CD4-positive, CD25-positive, alpha-beta regulatory T cell (primary cell): ENCODE results near the gene STON1. TPM values are rescaled to one million over a fixed set of nuclear protein-coding genes. Genes with fewer than 3 reads are reported as not detected.
"Not testable (repeated sequence)": the region's sequence is repeated elsewhere in the genome, so short reads cannot be mapped to it uniquely, and the experiment has no call there.

Experiments
- ATAC-seq, 2 donors: fragments of 150-1000 bp; cut with Tn5 transposase; one replicate each; pipeline ENCODE4 v1.10.0; 2021; ENCODE audit warnings: low read depth in 2 of 2, moderate number of reproducible peaks in 2 of 2, moderate library complexity in 1 of 2
- DNase-seq, 3 donors: peaks; one replicate each; pipeline versions ENCODE4 v3.0.0 to v3.0.0-alpha.2; 2012 to 2022; ENCODE audit warnings: mixed read lengths in 1 of 3
- H3K27ac ChIP-seq: one replicate; pipeline ENCODE4 v1.7.0; 2013; ENCODE audit warnings: mild to moderate bottlenecking, low read length; ENCODE audit not compliant: insufficient read depth, poor library complexity, severe bottlenecking
- H3K27me3 ChIP-seq: one replicate; pipeline ENCODE4 v1.7.0; 2013; ENCODE audit warnings: low read length; ENCODE audit not compliant: control insufficient read depth, insufficient read depth
- H3K36me3 ChIP-seq: one replicate; pipeline ENCODE4 v1.7.0; 2013; ENCODE audit warnings: mild to moderate bottlenecking, low read length, moderate library complexity; ENCODE audit not compliant: control insufficient read depth, insufficient read depth
- H3K4me1 ChIP-seq: 2 replicates; pipeline ENCODE4 v1.7.0; 2013; ENCODE audit warnings: mild to moderate bottlenecking, low read length; ENCODE audit not compliant: insufficient read depth, control insufficient read depth, poor library complexity, severe bottlenecking
- H3K4me3 ChIP-seq: one replicate; pipeline ENCODE4 v1.7.0; 2013; ENCODE audit warnings: low read depth, mild to moderate bottlenecking, low read length, moderate library complexity
- H3K9me3 ChIP-seq, 2 experiments: 1 replicate in 1 of 2; 2 replicates in 1 of 2; pipeline ENCODE4 v1.7.0; 2013; ENCODE audit warnings: low read length in 2 of 2, mild to moderate bottlenecking in 1 of 2, moderate library complexity in 1 of 2; ENCODE audit not compliant: control insufficient read depth in 2 of 2
- H3K27ac Mint-ChIP-seq, 3 donors: one replicate each; pipeline ENCODE4 v1.8.0; 2020 to 2022; ENCODE audit warnings: mild to moderate bottlenecking in 3 of 3, mixed read lengths in 3 of 3, moderate library complexity in 2 of 3
- H3K27me3 Mint-ChIP-seq: one replicate; pipeline ENCODE4 v1.8.0; 2022; ENCODE audit warnings: mild to moderate bottlenecking, mixed read lengths
- H3K36me3 Mint-ChIP-seq: one replicate; pipeline ENCODE4 v1.8.0; 2020; ENCODE audit warnings: mixed read lengths
- H3K4me1 Mint-ChIP-seq, 4 donors: one replicate each; pipeline ENCODE4 v1.8.0; 2020 to 2022; ENCODE audit warnings: mixed read lengths in 4 of 4, mild to moderate bottlenecking in 1 of 4
- H3K4me3 Mint-ChIP-seq, 4 donors: one replicate each; pipeline ENCODE4 v1.8.0; 2020 to 2022; ENCODE audit warnings: mild to moderate bottlenecking in 4 of 4, mixed read lengths in 4 of 4, moderate library complexity in 3 of 4
- H3K9me3 Mint-ChIP-seq, 7 donors: one replicate each; pipeline ENCODE4 v1.8.0; 2020 to 2022; ENCODE audit warnings: mixed read lengths in 7 of 7, mild to moderate bottlenecking in 3 of 7, moderate library complexity in 2 of 7
- polyA plus RNA-seq, 4 donors: library from polyadenylated mRNA; unstranded; fragments of 300-500 nt; fragmentation: Illumina TruSeq; gene quantifications; one replicate each; pipeline ENCODE4 v1.2.3, GENCODE V29; 2021
- total RNA-seq: library from RNA; stranded (reverse); gene quantifications from one replicate; pipeline ENCODE4 v1.2.3, GENCODE V29; 2022

The STON1 gene
- total and polyA plus RNA-seq, 5 donors from 2014 or later = 0.07 to 3.4 (median 0.17) TPM

- H3K4me1 Mint-ChIP-seq = no peaks in the 10 kb centered on the region
- no peaks in the 10 kb centered on the region for H3K9me3 Mint-ChIP-seq
- H3K4me1 ChIP-seq = no peaks in the 10 kb centered on the region
- no peak overlapping the region for H3K27ac Mint-ChIP-seq
- H3K27me3 Mint-ChIP-seq = peaks cover 23% of the 10 kb centered on the region
- no peak overlapping the region for H3K4me3 ChIP-seq
- no peaks in the 10 kb centered on the region for H3K36me3 ChIP-seq
- peaks cover 0 to 2% of the 10 kb centered on the region in 2 experiments for H3K9me3 ChIP-seq
- H3K27ac ChIP-seq = no peak overlapping the region
- ATAC-seq (no peak), DNase-seq (no peak)
- H3K4me3 Mint-ChIP-seq = no peak overlapping the region
- H3K36me3 Mint-ChIP-seq = no peaks in the 10 kb centered on the region
- H3K27me3 ChIP-seq = peaks cover 2% of the 10 kb centered on the region
Observed at GRCh38 chr2:48620604-48621003, 90.7 kb downstream of the STON1 start.

GRCh38 chr2:48622691-48623090 lies 92.7 kb downstream of the STON1 start:
- H3K36me3 Mint-ChIP-seq, H3K27ac ChIP-seq, H3K27me3 ChIP-seq, H3K4me3 ChIP-seq, H3K27ac Mint-ChIP-seq, H3K9me3 ChIP-seq, ATAC-seq, DNase-seq, H3K4me1 Mint-ChIP-seq, H3K4me3 Mint-ChIP-seq, H3K4me1 ChIP-seq, H3K36me3 ChIP-seq, H3K9me3 Mint-ChIP-seq: not testable (repeated sequence)
- peaks cover 23% of the 10 kb centered on the region for H3K27me3 Mint-ChIP-seq

GRCh38 chr2:48624696-48625095 lies 94.7 kb downstream of the STON1 start:
- H3K27ac Mint-ChIP-seq = no peak overlapping the region
- H3K27ac ChIP-seq = no peak overlapping the region
- no peak overlapping the region for H3K4me3 ChIP-seq
- H3K4me3 Mint-ChIP-seq = no peak overlapping the region
- H3K9me3 Mint-ChIP-seq = peaks cover 0 to 3% (median 0%) of the 10 kb centered on the region in 7 donors
- ATAC-seq (no peak), DNase-seq (no peak)
- H3K4me1 ChIP-seq = no peaks in the 10 kb centered on the region
- H3K27me3 Mint-ChIP-seq = peaks cover 10% of the 10 kb centered on the region
- H3K4me1 Mint-ChIP-seq = no peaks in the 10 kb centered on the region
- H3K36me3 Mint-ChIP-seq = no peaks in the 10 kb centered on the region
- H3K36me3 ChIP-seq = no peaks in the 10 kb centered on the region
- peaks cover 2% of the 10 kb centered on the region for H3K27me3 ChIP-seq
- peaks cover 0 to 2% of the 10 kb centered on the region in 2 experiments for H3K9me3 ChIP-seq

GRCh38 chr2:48626047-48626446 lies 96.1 kb downstream of the STON1 start:
- H3K4me1 ChIP-seq = no peaks in the 10 kb centered on the region
- ATAC-seq (no peak), DNase-seq (no peak)
- no peak overlapping the region for H3K27ac ChIP-seq
- Mint-ChIP-seq H3K27ac (no peak overlapping the region), H3K36me3 (no peaks in the 10 kb centered on the region), H3K27me3 (peaks cover 10% of the 10 kb centered on the region), H3K4me1 (no peaks in the 10 kb centered on the region), H3K9me3 (peaks cover 0 to 3% (median 0%) of the 10 kb centered on the region in 7 donors), H3K4me3 (no peak overlapping the region)
- no peaks in the 10 kb centered on the region for H3K36me3 ChIP-seq
- H3K4me3 ChIP-seq = no peak overlapping the region
- H3K9me3 ChIP-seq = peaks cover 0 to 2% of the 10 kb centered on the region in 2 experiments
- peaks cover 2% of the 10 kb centered on the region for H3K27me3 ChIP-seq

- ATAC-seq = no peak
- Mint-ChIP-seq H3K27ac (no peak overlapping the region), H3K9me3 (peaks cover 0 to 12% (median 6%) of the 10 kb centered on the region in 7 donors)
Observed at GRCh38 chr2:48633143-48633542, 103.2 kb downstream of the STON1 start.

GRCh38 chr2:48635786-48636185 lies 105.8 kb downstream of the STON1 start:
- peaks cover 9% of the 10 kb centered on the region for H3K27me3 Mint-ChIP-seq
- no peak for ATAC-seq
- H3K4me3 Mint-ChIP-seq = no peak overlapping the region
- H3K36me3 Mint-ChIP-seq = no peaks in the 10 kb centered on the region
- H3K4me3 ChIP-seq = no peak overlapping the region
- no peaks in the 10 kb centered on the region for H3K36me3 ChIP-seq
- H3K4me1 ChIP-seq = no peaks in the 10 kb centered on the region
- H3K9me3 ChIP-seq = peaks cover 0 to 2% of the 10 kb centered on the region in 2 experiments
- peaks cover 0 to 11% (median 6%) of the 10 kb centered on the region in 7 donors for H3K9me3 Mint-ChIP-seq
- H3K27ac Mint-ChIP-seq = no peak overlapping the region
- H3K4me1 Mint-ChIP-seq = no peaks in the 10 kb centered on the region
- H3K27ac ChIP-seq = no peak overlapping the region
- DNase-seq = no peak
- peaks cover 2% of the 10 kb centered on the region for H3K27me3 ChIP-seq

More at GRCh38 chr2:48633143-48633542, 103.2 kb downstream of the STON1 start:
- Mint-ChIP-seq H3K36me3 (no peaks in the 10 kb centered on the region), H3K4me1 (no peaks in the 10 kb centered on the region), H3K4me3 (no peak overlapping the region), H3K27me3 (peaks cover 9% of the 10 kb centered on the region)
- no peak for DNase-seq
- Histone ChIP-seq H3K27ac (no peak overlapping the region), H3K36me3 (no peaks in the 10 kb centered on the region), H3K9me3 (peaks cover 0 to 2% of the 10 kb centered on the region in 2 experiments), H3K4me3 (no peak overlapping the region), H3K4me1 (no peaks in the 10 kb centered on the region), H3K27me3 (no peaks in the 10 kb centered on the region)

- Mint-ChIP-seq H3K4me1 (no peaks in the 10 kb centered on the region), H3K9me3 (peaks cover 0 to 11% (median 4%) of the 10 kb centered on the region in 7 donors), H3K27me3 (peaks cover 11% of the 10 kb centered on the region), H3K4me3 (no peak overlapping the region), H3K36me3 (no peaks in the 10 kb centered on the region), H3K27ac (no peak overlapping the region)
- no peak overlapping the region for H3K27ac ChIP-seq
- peaks cover 2% of the 10 kb centered on the region for H3K27me3 ChIP-seq
- no peak overlapping the region for H3K4me3 ChIP-seq
- H3K36me3 ChIP-seq = no peaks in the 10 kb centered on the region
- DNase-seq (no peak), ATAC-seq (no peak)
- H3K9me3 ChIP-seq = peaks cover 0 to 2% of the 10 kb centered on the region in 2 experiments
- no peaks in the 10 kb centered on the region for H3K4me1 ChIP-seq
Observed at GRCh38 chr2:48638261-48638660, 108.3 kb downstream of the STON1 start.
